GM13977 (cell line): ENCODE measurements around the gene OR4E2.

Experiments used
- DNase-seq: peaks from one replicate; pipeline ENCODE4 v3.0.0; 2012; ENCODE audit warnings: low spot score
- in situ Hi-C: fragments of 300-500 bp; cut with MboI; formaldehyde crosslinking; loops from one replicate; pipeline ENCODE4 v1.12.0; 2022; ENCODE audit warnings: low sequenced_read_pairs, low pct_unique_long_range_greater_than_20kb, mixed read lengths, inconsistent platforms; ENCODE audit not compliant: unreplicated experiment
- TF ChIP-seq, protein P1 (sequence below): IDR thresholded peaks from 2 replicates; pipeline ENCODE4 v1.5.1; 2012; ENCODE audit warnings: mild to moderate bottlenecking, control low read depth; ENCODE audit not compliant: insufficient read depth; ENCODE audit errors: extremely low read depth, missing control alignments

Gene OR4E2

GRCh38 chr14:21634840-21635239, 18.8 kb upstream of the OR4E2 start, which contains the start of gene OR10G2:
Gene OR10G2, minus strand, starts transcription at chr14:21634940. Its CDS starts 98 bp downstream, at chr14:21634842.
- in situ Hi-C loops: no loop called here
- DNase-seq: no peak
- TF ChIP-seq, protein P1, sequence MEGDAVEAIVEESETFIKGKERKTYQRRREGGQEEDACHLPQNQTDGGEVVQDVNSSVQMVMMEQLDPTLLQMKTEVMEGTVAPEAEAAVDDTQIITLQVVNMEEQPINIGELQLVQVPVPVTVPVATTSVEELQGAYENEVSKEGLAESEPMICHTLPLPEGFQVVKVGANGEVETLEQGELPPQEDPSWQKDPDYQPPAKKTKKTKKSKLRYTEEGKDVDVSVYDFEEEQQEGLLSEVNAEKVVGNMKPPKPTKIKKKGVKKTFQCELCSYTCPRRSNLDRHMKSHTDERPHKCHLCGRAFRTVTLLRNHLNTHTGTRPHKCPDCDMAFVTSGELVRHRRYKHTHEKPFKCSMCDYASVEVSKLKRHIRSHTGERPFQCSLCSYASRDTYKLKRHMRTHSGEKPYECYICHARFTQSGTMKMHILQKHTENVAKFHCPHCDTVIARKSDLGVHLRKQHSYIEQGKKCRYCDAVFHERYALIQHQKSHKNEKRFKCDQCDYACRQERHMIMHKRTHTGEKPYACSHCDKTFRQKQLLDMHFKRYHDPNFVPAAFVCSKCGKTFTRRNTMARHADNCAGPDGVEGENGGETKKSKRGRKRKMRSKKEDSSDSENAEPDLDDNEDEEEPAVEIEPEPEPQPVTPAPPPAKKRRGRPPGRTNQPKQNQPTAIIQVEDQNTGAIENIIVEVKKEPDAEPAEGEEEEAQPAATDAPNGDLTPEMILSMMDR: no peak

DNA sequence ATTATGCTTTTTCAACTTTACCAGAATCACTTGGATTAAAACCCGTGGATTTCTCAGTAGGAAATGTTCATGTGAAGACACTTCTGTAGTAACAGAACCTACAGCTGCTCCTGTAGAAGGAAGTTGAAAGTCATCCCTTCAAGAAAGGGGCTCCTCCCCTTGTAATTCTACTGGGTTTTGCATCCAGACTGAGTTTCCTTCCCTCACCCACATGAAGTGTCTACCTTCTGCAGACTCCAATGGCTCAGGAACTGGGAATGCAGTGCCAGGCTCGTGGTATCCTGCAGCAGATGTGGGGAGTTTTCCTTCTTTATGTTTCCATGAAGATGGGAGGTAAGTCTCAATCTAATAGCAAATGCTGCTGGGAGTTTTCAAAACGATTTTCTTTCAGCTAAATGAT, 11.0 kb upstream of the OR4E2 start:
- TF ChIP-seq, protein P1: no peak
- DNase-seq: no peak

DNA sequence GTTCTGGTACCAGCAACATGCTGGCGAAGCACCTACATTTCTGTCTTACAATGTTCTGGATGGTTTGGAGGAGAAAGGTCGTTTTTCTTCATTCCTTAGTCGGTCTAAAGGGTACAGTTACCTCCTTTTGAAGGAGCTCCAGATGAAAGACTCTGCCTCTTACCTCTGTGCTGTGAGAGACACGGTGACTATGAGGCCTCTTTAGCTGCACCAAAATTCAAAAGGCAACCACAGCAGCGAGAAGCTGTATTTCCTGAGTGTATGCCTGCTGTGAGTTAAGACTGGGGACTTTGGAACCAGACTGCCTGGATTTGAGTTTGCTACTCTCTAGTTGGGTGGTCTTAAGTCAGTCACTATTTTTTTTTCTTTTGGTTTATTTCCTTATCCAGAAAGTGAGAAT, 10.2 kb upstream of the OR4E2 start:
- TF ChIP-seq, protein P1: no peak
- no peak for DNase-seq
- in situ Hi-C loops: no loop called here

More for the DNA sequence above, 11.0 kb upstream of the OR4E2 start:
- in situ Hi-C loops: no loop called here

DNA sequence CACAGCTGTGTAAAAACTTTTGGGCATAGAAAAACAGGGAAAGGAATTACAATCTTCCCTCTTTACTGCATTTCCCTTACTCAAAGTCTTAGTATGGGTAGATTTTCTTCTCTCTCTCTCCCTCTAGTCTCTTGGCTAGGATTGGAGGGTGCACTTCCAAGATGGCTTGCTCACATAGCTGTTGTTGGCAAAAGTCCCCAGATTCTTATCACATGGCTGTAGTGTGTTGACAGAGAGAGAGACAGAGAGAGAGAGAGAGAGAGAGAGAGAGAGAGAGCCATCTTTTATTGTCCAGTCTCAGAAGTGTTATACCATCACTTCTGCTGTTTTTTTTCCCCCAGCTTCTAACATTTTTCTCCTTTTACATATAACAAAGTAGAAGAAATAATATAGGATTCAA, 6.3 kb upstream of the OR4E2 start:
- no peak for DNase-seq
- in situ Hi-C loops: no loop called here
- TF ChIP-seq, protein P1: no peak

DNA sequence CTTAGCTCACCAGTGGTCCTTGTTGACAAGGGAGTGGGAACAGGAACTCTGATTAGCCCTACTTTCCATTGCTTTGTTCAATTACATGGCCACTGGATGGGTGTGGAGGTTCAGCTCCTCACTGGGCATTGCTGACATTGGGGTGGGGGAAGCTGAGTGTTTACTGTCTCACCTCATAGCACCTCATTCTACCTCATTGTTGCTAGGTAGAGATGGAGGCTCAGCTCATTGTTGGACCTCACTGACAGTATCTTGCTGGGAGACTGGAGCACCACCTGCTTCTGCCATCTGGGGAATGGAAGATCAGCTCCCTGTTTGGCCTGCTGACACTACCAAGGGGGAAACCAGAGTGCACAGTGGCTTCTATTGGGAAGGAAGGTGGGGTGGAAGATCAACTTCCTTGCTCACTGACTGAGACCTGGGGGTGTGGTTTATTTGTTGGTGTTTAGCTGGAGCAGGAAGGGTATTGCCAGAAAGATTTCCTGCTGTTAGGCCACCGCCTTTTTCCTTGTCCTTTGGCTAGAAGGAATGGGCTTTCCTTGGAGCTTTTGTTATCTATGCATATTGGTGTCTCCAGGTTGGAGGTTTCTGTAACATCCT, 1.3 kb upstream of the OR4E2 start:
- in situ Hi-C loops: no loop called here
- TF ChIP-seq, protein P1: no peak
- DNase-seq: no peak

GRCh38 chr14:21654215-21654614, 580 bp downstream of the OR4E2 start:
- DNase-seq: no peak
- in situ Hi-C loops: no loop called here
- TF ChIP-seq, protein P1: no peak
